HepG2 (cell line): Measurements from ENCODE around the gene HNRNPL. TPM values are rescaled to one million over a fixed set of nuclear protein-coding genes. Genes with fewer than 3 reads are reported as not detected.

Experiments used
- ATAC-seq: fragments of 200-7000 bp; cut with Tn5 transposase; 3 replicates; pipeline ENCODE4 v1.9.1; 2020; ENCODE audit warnings: mild to moderate bottlenecking, moderate library complexity
- BruUV-seq: library from RNA; stranded (reverse); fragments of 400-500 nt; replicated peaks from 2 replicates; lab custom pipeline; 2021; lab: Mats Ljungman, UMichigan
- CTCF ChIA-PET: fragments of 300-600 bp; formaldehyde crosslinking; extraction: SDS; loops from one replicate; lab custom pipeline; 2021; ENCODE audit warnings: low total read pairs, inconsistent platforms, low intra/inter-chr PET ratio; lab: Yijun Ruan, JAX
- POLR2A ChIA-PET: fragments of 350-600 bp; sonication (Branson Sonifier 250); formaldehyde crosslinking; loops from one replicate; lab custom pipeline; 2020; ENCODE audit warnings: antibody characterized with exemption, inconsistent platforms; lab: Yijun Ruan, JAX
- DNase-seq: peaks from one replicate; pipeline ENCODE4 v3.0.0-alpha.2; 2015; ENCODE audit warnings: low spot score
- FAIRE-seq: peaks from 3 replicates; lab custom pipeline; 2011; peaks lifted over from hg19 to GRCh38; lab: Jason Lieb, UNC
- H2AFZ ChIP-seq: one replicate; pipeline ENCODE4 v1.6.1; 2011; ENCODE audit warnings: low read length, inconsistent platforms
- H3K27ac ChIP-seq: fragments of 300-600 bp; 3 replicates; pipeline ENCODE4 v1.8.0; 2011; ENCODE audit warnings: mixed run types, mild to moderate bottlenecking, mixed read lengths, low read length, inconsistent platforms; ENCODE audit not compliant: insufficient read depth; ENCODE audit errors: extremely low read length
- H3K27me3 ChIP-seq, 2 experiments: fragments of 200-600 bp in 1 of 2; 2 replicates in 1 of 2; 3 replicates in 1 of 2; pipeline versions ENCODE4 v1.6.0 to v1.8.0; 2011; ENCODE audit warnings: low read length in 2 of 2, mild to moderate bottlenecking in 2 of 2, moderate library complexity in 2 of 2, inconsistent platforms in 1 of 2; ENCODE audit not compliant: insufficient read depth in 2 of 2, control insufficient read depth in 1 of 2
- H3K36me3 ChIP-seq, 2 experiments: fragments of 200-600 bp in 1 of 2; replicated peaks in 1 of 2; 2 replicates in 1 of 2; 3 replicates in 1 of 2; pipeline versions ENCODE4 v1.5.1 to v1.8.0; 2011; ENCODE audit warnings: low read length in 2 of 2, inconsistent platforms in 1 of 2; ENCODE audit not compliant: insufficient read depth in 2 of 2, control insufficient read depth in 1 of 2
- H3K4me1 ChIP-seq: 2 replicates; pipeline ENCODE4 v1.5.1; 2012; ENCODE audit warnings: low read length, inconsistent platforms; ENCODE audit not compliant: insufficient read depth
- H3K4me2 ChIP-seq: 2 replicates; pipeline ENCODE4 v1.6.0; 2011; ENCODE audit warnings: low read depth, low read length, inconsistent platforms
- H3K4me3 ChIP-seq, 3 experiments: fragments of 200-600 bp in 1 of 3; sonication (generic), shearing (Covaris generic) in 1 of 3; replicated peaks in 1 of 3; 2 replicates each; pipeline ENCODE4 v1.5.1; 2011 to 2016; ENCODE audit warnings: low read length in 3 of 3, inconsistent platforms in 2 of 3, low read depth in 2 of 3, mild to moderate bottlenecking in 2 of 3, control low read depth in 1 of 3, mixed read lengths in 1 of 3; ENCODE audit not compliant: insufficient read depth in 1 of 3
- H3K79me2 ChIP-seq: one replicate; pipeline ENCODE4 v1.6.1; 2011; ENCODE audit warnings: low read length, inconsistent platforms; ENCODE audit not compliant: insufficient read depth
- H3K9ac ChIP-seq: 2 replicates; pipeline ENCODE4 v1.6.0; 2011; ENCODE audit warnings: mild to moderate bottlenecking, low read depth, low read length, inconsistent platforms; ENCODE audit not compliant: insufficient read depth
- H3K9me3 ChIP-seq: 2 replicates; pipeline ENCODE4 v1.5.1; 2012; ENCODE audit warnings: mild to moderate bottlenecking, low read length
- H4K20me1 ChIP-seq: 2 replicates; pipeline ENCODE4 v1.6.0; 2011; ENCODE audit warnings: inconsistent platforms, mild to moderate bottlenecking, low read length, moderate library complexity; ENCODE audit not compliant: insufficient read depth
- FOXK2 ChIP-seq: fragments of 450-650 bp; IDR thresholded peaks from 2 replicates; pipeline ENCODE4 v1.6.1; 2016
- HNRNPK ChIP-seq: fragments of 200-400 bp; formaldehyde crosslinking; IDR thresholded peaks from 2 replicates; pipeline ENCODE4 v1.6.1; 2018; ENCODE audit warnings: low read length, low read depth, moderate library complexity, mild to moderate bottlenecking; ENCODE audit not compliant: poor library complexity, severe bottlenecking
- KDM3A ChIP-seq: IDR thresholded peaks from 2 replicates; pipeline ENCODE4 v1.6.1; 2018; ENCODE audit warnings: low read depth, missing compliant biosample characterization
- KMT2A ChIP-seq: sonication (generic); formaldehyde crosslinking; IDR thresholded peaks from 2 replicates; pipeline ENCODE4 v1.4.0; 2020; ENCODE audit warnings: missing genetic modification reagents
- NPAS2 ChIP-seq: sonication (generic); formaldehyde crosslinking; IDR thresholded peaks from 2 replicates; pipeline ENCODE4 v1.8.0; 2022; ENCODE audit warnings: mild to moderate bottlenecking, missing genetic modification reagents, borderline replicate concordance
- PAWR ChIP-seq: sonication (generic); formaldehyde crosslinking; IDR thresholded peaks from 2 replicates; pipeline ENCODE4 v1.4.0; 2020; ENCODE audit warnings: missing genetic modification reagents, mild to moderate bottlenecking, borderline replicate concordance
- POLR2A ChIP-seq, 2 experiments: IDR thresholded peaks; 2 replicates each; pipeline ENCODE4 v1.6.1; 2011; ENCODE audit warnings: low read depth in 2 of 2, low read length in 2 of 2, mild to moderate bottlenecking in 1 of 2, moderate library complexity in 1 of 2; ENCODE audit not compliant: insufficient read depth in 1 of 2
- POLR2G ChIP-seq: fragments of 200-400 bp; formaldehyde crosslinking; IDR thresholded peaks from 2 replicates; pipeline ENCODE4 v1.6.1; 2018; ENCODE audit warnings: mild to moderate bottlenecking, low read depth, low read length, moderate library complexity
- RBM22 ChIP-seq: fragments of 200-400 bp; formaldehyde crosslinking; optimal IDR thresholded peaks from 2 replicates; pipeline ENCODE3; 2017; ENCODE audit warnings: mild to moderate bottlenecking, low read length, moderate library complexity
- SALL1 ChIP-seq: sonication (generic); formaldehyde crosslinking; IDR thresholded peaks from 2 replicates; pipeline ENCODE4 v1.8.0; 2022; ENCODE audit warnings: mild to moderate bottlenecking, missing genetic modification reagents
- SMARCC2 ChIP-seq: fragments of 450-650 bp; IDR thresholded peaks from 2 replicates; pipeline ENCODE4 v1.6.1; 2017; ENCODE audit warnings: antibody characterized with exemption, mild to moderate bottlenecking
- ZFAT ChIP-seq: sonication (generic); formaldehyde crosslinking; conservative IDR thresholded peaks from 2 replicates; pipeline ENCODE4 v1.8.1; 2023; ENCODE audit warnings: missing genetic modification reagents, inconsistent platforms
- ZNF333 ChIP-seq: sonication (generic); formaldehyde crosslinking; IDR thresholded peaks from 2 replicates; pipeline ENCODE4 v1.4.0; 2020; ENCODE audit warnings: mild to moderate bottlenecking, missing genetic modification reagents, borderline replicate concordance
- ZNF546 ChIP-seq: sonication (generic); formaldehyde crosslinking; conservative IDR thresholded peaks from 2 replicates; pipeline ENCODE4 v1.8.1; 2023; ENCODE audit warnings: mild to moderate bottlenecking, missing genetic modification reagents
- ZNF780A ChIP-seq: sonication (generic); formaldehyde crosslinking; IDR thresholded peaks from 2 replicates; pipeline ENCODE4 v1.8.0; 2022; ENCODE audit warnings: mild to moderate bottlenecking, missing genetic modification reagents, moderate library complexity
- WGBS: methylation state at CpG from one replicate; pipeline ENCODE4 v1.1.6; 2017; ENCODE audit warnings: low lambda C conversion rate; 5-methylcytosine and 5-hydroxymethylcytosine counted together
- in situ Hi-C: cut with HindIII; loops from 2 replicates; pipeline ENCODE4 v1.10.0; 2017; ENCODE audit warnings: low pct_unique_long_range_greater_than_20kb; ENCODE audit not compliant: extremely low pct_ligation_motif_present
- intact Hi-C: fragments of 100-400 bp; cut with micrococcal nuclease; formaldehyde crosslinking; loops from one replicate; pipeline ENCODE4 v1.10.0; 2022; ENCODE audit not compliant: unreplicated experiment
- polyA plus RNA-seq, 8 experiments: library from polyadenylated mRNA; depleted of rRNA in 3 of 8; stranded (reverse) in 7 of 8; unstranded in 1 of 8; fragments of >200 nt; fragmentation: Illumina TruSeq in 4 of 8; extraction: Trizol in 4 of 8; gene quantifications; 2 replicates each; pipeline versions ENCODE4 v1.2.1 to v1.2.3, GENCODE V29; 2011 to 2016; ENCODE audit warnings: low read depth in 4 of 8, missing spikeins in 1 of 8, mixed read lengths in 1 of 8; ENCODE audit not compliant: insufficient read depth in 1 of 8
- total RNA-seq, 5 experiments: library from RNA; depleted of rRNA; stranded (reverse); fragments of >200 nt; fragmentation: Illumina TruSeq; extraction: Trizol; gene quantifications; 2 replicates each; pipeline ENCODE4 v1.2.3, GENCODE V29; 2016; ENCODE audit warnings: low read depth in 1 of 5
- TF ChIP-seq, protein P1 (sequence below): sonication (generic); formaldehyde crosslinking; IDR thresholded peaks from 2 replicates; pipeline ENCODE4 v1.4.0; 2020; ENCODE audit warnings: mild to moderate bottlenecking, missing genetic modification reagents
- TF ChIP-seq, protein P2 (sequence below): sonication (generic); formaldehyde crosslinking; IDR thresholded peaks from 2 replicates; pipeline ENCODE4 v1.4.0; 2020; ENCODE audit warnings: missing genetic modification reagents, borderline replicate concordance

Gene HNRNPL
- total and polyA plus RNA-seq, 2 of the 13 experiments (the other 11 are each of a cell fraction or from before 2014, with no cell fraction given) = 156 to 278 TPM

DNA sequence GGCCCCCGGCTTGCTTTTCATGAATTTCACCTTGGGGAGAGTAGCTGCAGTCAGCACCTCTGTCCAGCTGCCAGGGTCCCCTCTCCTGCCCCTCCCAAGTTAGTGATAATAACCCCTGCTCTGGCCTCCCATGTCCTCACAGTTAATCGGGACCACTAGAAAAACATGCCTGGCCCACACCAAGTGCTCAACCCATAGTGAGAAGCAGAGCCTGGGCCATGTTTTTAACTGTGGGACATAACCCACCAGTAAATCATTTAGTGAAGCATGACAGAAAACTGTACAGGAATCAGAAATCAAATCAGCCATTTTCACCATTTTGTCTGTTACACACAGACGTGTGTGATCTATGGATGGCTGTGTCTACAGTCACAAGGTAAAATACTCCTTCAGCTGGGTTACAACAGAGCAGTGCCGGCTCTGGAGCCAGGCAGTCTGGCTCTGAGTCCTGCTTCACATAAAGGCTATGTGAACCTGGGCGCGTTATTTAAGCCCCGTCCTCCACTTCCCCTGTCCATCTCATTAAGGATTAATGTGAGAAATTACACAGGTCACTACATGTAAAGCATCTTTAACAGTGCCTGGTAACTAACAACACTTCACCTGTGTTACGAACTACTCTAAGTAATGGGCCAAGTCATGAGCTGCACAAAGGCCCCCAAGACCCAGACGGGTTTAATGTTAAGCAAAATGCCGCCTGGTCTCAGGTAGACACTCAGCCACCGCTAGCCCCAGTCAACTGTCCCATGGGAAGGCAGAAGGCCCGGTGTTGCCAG is 10.6 kb downstream of the HNRNPL start:
- Histone ChIP-seq H3K4me1 (peaks cover 73% of the 10 kb centered on the region), H3K36me3 (peaks cover 41 to 85% of the 10 kb centered on the region in 2 experiments)
- TF ChIP-seq NPAS2 (CRISPR knock-in tag) (no peak), POLR2A (IDR thresholded peaks at IDR 0.05; ENCODE audit: insufficient read depth in 1 of 2, low read depth in 2 of 2, low read length in 2 of 2) (peak in 1 of 2 experiments; percentile 2; a peak in 1 of 4 replicates), RBM22 (peak; percentile 16), ZNF780A (CRISPR knock-in tag) (no peak), SMARCC2 (no peak), ZNF333 (no peak), PAWR (CRISPR knock-in tag) (no peak), KDM3A (CRISPR knock-in tag) (no peak), KMT2A (CRISPR knock-in tag) (no peak), ZNF546 (no peak), ZFAT (CRISPR knock-in tag) (no peak), SALL1 (no peak), FOXK2 (no peak), HNRNPK (no peak), POLR2G (peak; percentile 70)
- TF ChIP-seq, protein P1, sequence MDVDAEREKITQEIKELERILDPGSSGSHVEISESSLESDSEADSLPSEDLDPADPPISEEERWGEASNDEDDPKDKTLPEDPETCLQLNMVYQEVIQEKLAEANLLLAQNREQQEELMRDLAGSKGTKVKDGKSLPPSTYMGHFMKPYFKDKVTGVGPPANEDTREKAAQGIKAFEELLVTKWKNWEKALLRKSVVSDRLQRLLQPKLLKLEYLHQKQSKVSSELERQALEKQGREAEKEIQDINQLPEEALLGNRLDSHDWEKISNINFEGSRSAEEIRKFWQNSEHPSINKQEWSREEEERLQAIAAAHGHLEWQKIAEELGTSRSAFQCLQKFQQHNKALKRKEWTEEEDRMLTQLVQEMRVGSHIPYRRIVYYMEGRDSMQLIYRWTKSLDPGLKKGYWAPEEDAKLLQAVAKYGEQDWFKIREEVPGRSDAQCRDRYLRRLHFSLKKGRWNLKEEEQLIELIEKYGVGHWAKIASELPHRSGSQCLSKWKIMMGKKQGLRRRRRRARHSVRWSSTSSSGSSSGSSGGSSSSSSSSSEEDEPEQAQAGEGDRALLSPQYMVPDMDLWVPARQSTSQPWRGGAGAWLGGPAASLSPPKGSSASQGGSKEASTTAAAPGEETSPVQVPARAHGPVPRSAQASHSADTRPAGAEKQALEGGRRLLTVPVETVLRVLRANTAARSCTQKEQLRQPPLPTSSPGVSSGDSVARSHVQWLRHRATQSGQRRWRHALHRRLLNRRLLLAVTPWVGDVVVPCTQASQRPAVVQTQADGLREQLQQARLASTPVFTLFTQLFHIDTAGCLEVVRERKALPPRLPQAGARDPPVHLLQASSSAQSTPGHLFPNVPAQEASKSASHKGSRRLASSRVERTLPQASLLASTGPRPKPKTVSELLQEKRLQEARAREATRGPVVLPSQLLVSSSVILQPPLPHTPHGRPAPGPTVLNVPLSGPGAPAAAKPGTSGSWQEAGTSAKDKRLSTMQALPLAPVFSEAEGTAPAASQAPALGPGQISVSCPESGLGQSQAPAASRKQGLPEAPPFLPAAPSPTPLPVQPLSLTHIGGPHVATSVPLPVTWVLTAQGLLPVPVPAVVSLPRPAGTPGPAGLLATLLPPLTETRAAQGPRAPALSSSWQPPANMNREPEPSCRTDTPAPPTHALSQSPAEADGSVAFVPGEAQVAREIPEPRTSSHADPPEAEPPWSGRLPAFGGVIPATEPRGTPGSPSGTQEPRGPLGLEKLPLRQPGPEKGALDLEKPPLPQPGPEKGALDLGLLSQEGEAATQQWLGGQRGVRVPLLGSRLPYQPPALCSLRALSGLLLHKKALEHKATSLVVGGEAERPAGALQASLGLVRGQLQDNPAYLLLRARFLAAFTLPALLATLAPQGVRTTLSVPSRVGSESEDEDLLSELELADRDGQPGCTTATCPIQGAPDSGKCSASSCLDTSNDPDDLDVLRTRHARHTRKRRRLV = no peak
- TF ChIP-seq, protein P2, sequence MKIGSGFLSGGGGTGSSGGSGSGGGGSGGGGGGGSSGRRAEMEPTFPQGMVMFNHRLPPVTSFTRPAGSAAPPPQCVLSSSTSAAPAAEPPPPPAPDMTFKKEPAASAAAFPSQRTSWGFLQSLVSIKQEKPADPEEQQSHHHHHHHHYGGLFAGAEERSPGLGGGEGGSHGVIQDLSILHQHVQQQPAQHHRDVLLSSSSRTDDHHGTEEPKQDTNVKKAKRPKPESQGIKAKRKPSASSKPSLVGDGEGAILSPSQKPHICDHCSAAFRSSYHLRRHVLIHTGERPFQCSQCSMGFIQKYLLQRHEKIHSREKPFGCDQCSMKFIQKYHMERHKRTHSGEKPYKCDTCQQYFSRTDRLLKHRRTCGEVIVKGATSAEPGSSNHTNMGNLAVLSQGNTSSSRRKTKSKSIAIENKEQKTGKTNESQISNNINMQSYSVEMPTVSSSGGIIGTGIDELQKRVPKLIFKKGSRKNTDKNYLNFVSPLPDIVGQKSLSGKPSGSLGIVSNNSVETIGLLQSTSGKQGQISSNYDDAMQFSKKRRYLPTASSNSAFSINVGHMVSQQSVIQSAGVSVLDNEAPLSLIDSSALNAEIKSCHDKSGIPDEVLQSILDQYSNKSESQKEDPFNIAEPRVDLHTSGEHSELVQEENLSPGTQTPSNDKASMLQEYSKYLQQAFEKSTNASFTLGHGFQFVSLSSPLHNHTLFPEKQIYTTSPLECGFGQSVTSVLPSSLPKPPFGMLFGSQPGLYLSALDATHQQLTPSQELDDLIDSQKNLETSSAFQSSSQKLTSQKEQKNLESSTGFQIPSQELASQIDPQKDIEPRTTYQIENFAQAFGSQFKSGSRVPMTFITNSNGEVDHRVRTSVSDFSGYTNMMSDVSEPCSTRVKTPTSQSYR (CRISPR knock-in tag) = no peak

More for the DNA sequence above, 10.6 kb downstream of the HNRNPL start:
- WGBS = 93% methylated on average over 12 of the region's 12 CpGs
- no peaks in the 10 kb centered on the region for H3K9me3 ChIP-seq
- intact Hi-C loops = loop anchor here (10.0 kb wide), 1 partner anchor 184 kb away; no protein-coding TSS in a partner anchor
- in situ Hi-C loops = no loop called here
- H3K4me2 ChIP-seq = no peak overlapping the region
- H4K20me1 ChIP-seq = peaks cover 32% of the 10 kb centered on the region
- H2AFZ ChIP-seq = no peak overlapping the region
- peaks cover 22% of the 10 kb centered on the region for H3K79me2 ChIP-seq
- ATAC-seq = 0 out of 3 replicates have a peak, but pooled peaks have one; percentile 2
- H3K4me3 ChIP-seq = no peak overlapping the region
- ChIA-PET POLR2A (interaction anchor here (0.7 to 4.4 kb wide), 8 partner anchors 8 to 104 kb away, joined by 3 to 42 read pairs (median 8); partner anchors contain the start of genes ECH1, HNRNPL and RINL), CTCF (no interaction called here)
- H3K9ac ChIP-seq = no peak overlapping the region
- no peak for FAIRE-seq
- no TSS peak for BruUV-seq
- H3K27me3 ChIP-seq = no peaks in the 10 kb centered on the region
- no peak for DNase-seq
- peak overlapping the region; percentile 60 for H3K27ac ChIP-seq
